DOHH2 (cell line): Measurements from ENCODE around the gene IBA57.
"Not testable (repeated sequence)": the region's sequence is repeated elsewhere in the genome, so short reads cannot be mapped to it uniquely, and the experiment has no call there.

Experiments
- EZH2phosphoT487 ChIP-seq: fragments of 200-600 bp; sonication (generic); IDR thresholded peaks from 2 replicates; pipeline ENCODE4 v1.6.1; 2017; ENCODE audit warnings: borderline replicate concordance, mild to moderate bottlenecking, antibody characterized with exemption, low read length, moderate library complexity, mixed read lengths
- TF ChIP-seq, protein P1 (sequence below): fragments of 200-600 bp; sonication (generic); IDR thresholded peaks from one replicate; pipeline ENCODE4 v1.5.1; 2014; ENCODE audit warnings: antibody characterized with exemption, mild to moderate bottlenecking, low read depth, low read length; ENCODE audit not compliant: poor library complexity, severe bottlenecking

DNA sequence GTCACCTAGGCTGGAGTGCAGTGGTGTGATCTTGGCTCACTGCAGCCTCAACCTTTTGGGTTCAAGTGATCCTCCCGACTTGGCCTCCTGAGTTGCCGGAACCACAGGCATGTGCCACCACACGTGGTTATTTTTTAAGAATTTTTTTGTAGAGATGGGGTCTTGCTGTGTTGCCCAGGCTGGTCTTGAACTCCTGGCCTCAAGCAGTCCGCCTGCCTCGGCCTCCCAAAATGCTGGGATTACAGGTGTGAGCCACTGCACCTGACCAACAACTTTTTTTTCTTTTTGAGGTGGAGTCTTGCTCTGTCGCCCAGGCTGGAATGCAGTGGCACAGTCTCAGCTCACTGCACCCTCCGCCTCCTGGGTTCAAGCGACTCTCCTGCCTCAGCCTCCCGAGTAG is 55.5 kb downstream of the IBA57 start:
- TF ChIP-seq, protein P1, sequence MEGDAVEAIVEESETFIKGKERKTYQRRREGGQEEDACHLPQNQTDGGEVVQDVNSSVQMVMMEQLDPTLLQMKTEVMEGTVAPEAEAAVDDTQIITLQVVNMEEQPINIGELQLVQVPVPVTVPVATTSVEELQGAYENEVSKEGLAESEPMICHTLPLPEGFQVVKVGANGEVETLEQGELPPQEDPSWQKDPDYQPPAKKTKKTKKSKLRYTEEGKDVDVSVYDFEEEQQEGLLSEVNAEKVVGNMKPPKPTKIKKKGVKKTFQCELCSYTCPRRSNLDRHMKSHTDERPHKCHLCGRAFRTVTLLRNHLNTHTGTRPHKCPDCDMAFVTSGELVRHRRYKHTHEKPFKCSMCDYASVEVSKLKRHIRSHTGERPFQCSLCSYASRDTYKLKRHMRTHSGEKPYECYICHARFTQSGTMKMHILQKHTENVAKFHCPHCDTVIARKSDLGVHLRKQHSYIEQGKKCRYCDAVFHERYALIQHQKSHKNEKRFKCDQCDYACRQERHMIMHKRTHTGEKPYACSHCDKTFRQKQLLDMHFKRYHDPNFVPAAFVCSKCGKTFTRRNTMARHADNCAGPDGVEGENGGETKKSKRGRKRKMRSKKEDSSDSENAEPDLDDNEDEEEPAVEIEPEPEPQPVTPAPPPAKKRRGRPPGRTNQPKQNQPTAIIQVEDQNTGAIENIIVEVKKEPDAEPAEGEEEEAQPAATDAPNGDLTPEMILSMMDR: not testable (repeated sequence)
- not testable (repeated sequence) for TF ChIP-seq EZH2phosphoT487
